ENCODE data around the gene PPCDC.

Gene PPCDC

GRCh38 chr15:75023181-75023871, at the start of gene PPCDC:
PPCDC (plus strand) TSS chr15:75023590; CDS start chr15:75028319, 4,729 bp downstream.
- DNase-seq (ENCODE audit: low read depth in 4 of 4, low spot score in 1 of 4), result peak; percentile 80 to 94 (median 88)

- no peak for DNase-seq (ENCODE audit: low read depth in 4 of 4, low spot score in 1 of 4)
Measured at GRCh38 chr15:74976159-74976558, 47.2 kb upstream of the PPCDC start.

- no peak for DNase-seq (ENCODE audit: low read depth in 4 of 4, low spot score in 1 of 4)
Measured at GRCh38 chr15:74977599-74977998, 45.8 kb upstream of the PPCDC start.

- DNase-seq (ENCODE audit: low read depth in 4 of 4, low spot score in 1 of 4), result no peak
Measured at GRCh38 chr15:74978077-74978476, 45.3 kb upstream of the PPCDC start.

- peak in 1 of 4 experiments; percentile 48 for DNase-seq (ENCODE audit: low read depth in 4 of 4, low spot score in 1 of 4)
Measured at GRCh38 chr15:74978503-74978902, 44.9 kb upstream of the PPCDC start.

GRCh38 chr15:74982183-74982582, 41.2 kb upstream of the PPCDC start:
- no peak for DNase-seq (ENCODE audit: low read depth in 4 of 4, low spot score in 1 of 4)

GRCh38 chr15:74983725-74984231, 39.6 kb upstream of the PPCDC start:
- peak in 3 of 4 experiments; percentile 18 to 59 (median 20) for DNase-seq (ENCODE audit: low read depth in 4 of 4, low spot score in 1 of 4)

GRCh38 chr15:74988007-74988800, 35.2 kb upstream of the PPCDC start:
- DNase-seq (ENCODE audit: low read depth in 4 of 4, low spot score in 1 of 4), result peak in 1 of 4 experiments; percentile 22

GRCh38 chr15:74989527-74989926, 33.9 kb upstream of the PPCDC start:
- DNase-seq (ENCODE audit: low read depth in 4 of 4, low spot score in 1 of 4), result no peak

GRCh38 chr15:74992619-74993018, 30.8 kb upstream of the PPCDC start:
- DNase-seq (ENCODE audit: low read depth in 4 of 4, low spot score in 1 of 4), result no peak

- no peak for DNase-seq (ENCODE audit: low read depth in 4 of 4, low spot score in 1 of 4)
Measured at GRCh38 chr15:74994236-74994635, 29.2 kb upstream of the PPCDC start.

GRCh38 chr15:74994685-74995084, 28.7 kb upstream of the PPCDC start:
- no peak for DNase-seq (ENCODE audit: low read depth in 4 of 4, low spot score in 1 of 4)

GRCh38 chr15:74995182-74995778, 28.1 kb upstream of the PPCDC start, which contains the start of gene SCAMP5:
SCAMP5 (plus strand) TSS chr15:74995563; CDS start chr15:75011840, 16,277 bp downstream.
- peak; percentile 89 to 97 (median 90) for DNase-seq (ENCODE audit: low read depth in 4 of 4, low spot score in 1 of 4)

GRCh38 chr15:74995779-74996765, 27.3 kb upstream of the PPCDC start:
- no peak for DNase-seq (ENCODE audit: low read depth in 4 of 4, low spot score in 1 of 4)

GRCh38 chr15:74997141-74997540, 26.2 kb upstream of the PPCDC start:
- no peak for DNase-seq (ENCODE audit: low read depth in 4 of 4, low spot score in 1 of 4)

- no peak for DNase-seq (ENCODE audit: low read depth in 4 of 4, low spot score in 1 of 4)
Measured at GRCh38 chr15:74997543-74997942, 25.8 kb upstream of the PPCDC start.

- DNase-seq (ENCODE audit: low read depth in 4 of 4, low spot score in 1 of 4), result no peak
Measured at GRCh38 chr15:75001310-75001709, 22.1 kb upstream of the PPCDC start.

GRCh38 chr15:75002398-75002797, 21.0 kb upstream of the PPCDC start:
- no peak for DNase-seq (ENCODE audit: low read depth in 4 of 4, low spot score in 1 of 4)

- DNase-seq (ENCODE audit: low read depth in 4 of 4, low spot score in 1 of 4), result no peak
Measured at GRCh38 chr15:75007216-75007615, 16.2 kb upstream of the PPCDC start.

- DNase-seq (ENCODE audit: low read depth in 4 of 4, low spot score in 1 of 4), result no peak
Measured at GRCh38 chr15:75008221-75008625, 15.2 kb upstream of the PPCDC start.

Measured in stimulated activated CD4-positive, alpha-beta T cell treated with anti-CD3 and anti-CD28 coated beads, Interleukin-1b, Interleukin-23, amount 100 ng/mL, for 24 hours (primary cell).